Retinal pigment epithelial cell (primary cell): ENCODE data around the gene SLC26A8.
"Not testable (repeated sequence)": the region's sequence is repeated elsewhere in the genome, so short reads cannot be mapped to it uniquely, and the experiment has no call there.

Experiments used
- DNase-seq: peaks from one replicate; pipeline ENCODE4 v3.0.0-alpha.2; 2010; ENCODE audit warnings: low read depth
- H3K4me3 ChIP-seq: 2 replicates; pipeline ENCODE4 v1.5.1; 2011; ENCODE audit warnings: mild to moderate bottlenecking, low read length, control low read depth, moderate library complexity
- CTCF ChIP-seq: conservative IDR thresholded peaks from 2 replicates; pipeline ENCODE4 v1.5.1; 2011; ENCODE audit warnings: low read depth, low read length, control low read depth, inconsistent platforms

SLC26A8 gene

GRCh38 chr6:35935469-35935868 lies 89.0 kb downstream of the SLC26A8 start:
- TF ChIP-seq CTCF, result no peak
- no peak overlapping the region for H3K4me3 ChIP-seq
- DNase-seq, result no peak

- no peak for TF ChIP-seq CTCF
- H3K4me3 ChIP-seq, result no peak overlapping the region
- DNase-seq, result no peak
Observed at GRCh38 chr6:35933844-35934243, 90.6 kb downstream of the SLC26A8 start.

- not testable (repeated sequence) for DNase-seq, H3K4me3 ChIP-seq
Observed at GRCh38 chr6:35931873-35932272, 92.6 kb downstream of the SLC26A8 start.

GRCh38 chr6:35931120-35931561 lies 93.3 kb downstream of the SLC26A8 start:
- H3K4me3 ChIP-seq, result no peak overlapping the region

DNA sequence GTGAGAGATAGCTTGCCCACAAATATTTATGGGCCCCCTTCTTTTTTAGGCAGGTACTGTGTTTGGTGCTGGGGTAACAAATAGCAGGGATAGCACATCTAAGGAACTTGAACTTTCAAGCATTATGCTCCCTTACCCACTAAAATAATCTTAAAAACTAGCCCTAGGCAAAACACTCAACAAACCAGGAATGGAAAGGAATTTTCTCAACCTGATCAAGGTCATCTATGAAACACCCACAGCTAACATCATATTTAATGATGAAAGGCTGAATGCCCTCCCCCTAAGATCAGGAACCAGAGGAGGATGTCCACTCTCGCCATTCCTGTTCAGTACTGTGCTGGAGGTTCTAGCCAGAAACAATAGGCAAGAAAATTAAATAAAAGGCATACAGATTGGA lies 94.8 kb downstream of the SLC26A8 start:
- H3K4me3 ChIP-seq, result no peak overlapping the region
- TF ChIP-seq CTCF, result no peak
- no peak for DNase-seq

More at GRCh38 chr6:35931120-35931561, 93.3 kb downstream of the SLC26A8 start:
- DNase-seq, result no peak
- TF ChIP-seq CTCF, result no peak

DNA sequence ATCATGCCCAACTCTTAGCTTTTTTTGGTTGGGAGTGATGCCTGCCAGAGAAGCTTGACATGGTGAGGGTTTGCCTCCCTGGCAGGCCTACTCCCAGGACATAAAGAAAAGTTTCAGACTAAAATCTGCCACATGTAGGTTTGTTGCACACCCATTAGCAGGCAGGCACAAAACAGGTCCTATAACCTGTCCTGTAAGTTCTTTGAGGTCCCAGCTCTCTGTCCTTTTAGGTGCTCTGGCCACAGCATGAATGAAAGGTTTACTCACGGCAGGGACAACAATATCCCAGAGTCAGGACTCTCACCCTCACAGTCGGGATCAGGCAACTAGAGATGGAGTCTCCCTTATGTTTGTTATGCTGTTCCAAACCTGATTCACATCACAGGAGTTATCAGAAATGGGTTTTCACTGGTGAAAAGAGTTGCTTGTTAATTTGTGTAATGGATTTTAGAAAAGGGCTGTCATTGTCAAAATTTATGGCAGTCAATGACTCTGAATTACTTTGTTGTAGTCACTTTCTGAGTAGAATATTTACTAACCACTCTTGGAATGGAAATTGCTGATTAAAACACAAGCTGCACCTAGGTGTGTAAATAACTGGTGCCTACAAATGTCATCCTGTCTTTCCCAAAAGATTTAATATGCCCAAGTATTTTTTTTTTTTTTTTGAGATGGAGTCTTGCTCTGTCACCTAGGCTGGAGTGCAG lies 97.8 kb downstream of the SLC26A8 start:
- no peak for TF ChIP-seq CTCF
- no peak overlapping the region for H3K4me3 ChIP-seq
- no peak for DNase-seq

- no peak for DNase-seq
- TF ChIP-seq CTCF, result no peak
- H3K4me3 ChIP-seq, result no peak overlapping the region
Observed at GRCh38 chr6:35925961-35926360, 98.5 kb downstream of the SLC26A8 start.
